ENCODE results near the gene MED26.

MED26 gene

DNA sequence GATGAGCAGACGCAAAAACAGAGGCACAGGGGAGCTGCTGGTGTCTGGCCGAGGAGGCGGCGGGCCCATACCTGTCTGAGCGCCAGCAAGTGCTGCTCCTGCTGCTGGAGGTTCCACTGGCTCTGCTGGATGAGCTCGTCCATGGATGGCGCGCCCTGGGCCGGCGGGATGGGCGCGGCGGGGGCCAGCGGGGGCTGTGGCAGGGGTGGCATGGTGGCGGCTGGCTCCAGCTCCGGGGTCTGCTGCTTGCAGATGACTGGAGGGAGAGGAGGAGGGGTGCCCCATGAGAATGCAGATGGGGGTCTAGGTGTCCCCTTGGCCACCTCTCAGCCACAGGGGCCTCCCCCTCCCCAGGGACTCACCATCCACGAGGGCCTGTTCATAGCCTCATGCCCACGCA, 92.6 kb downstream of the MED26 start:
- no peak for DNase-seq

DNA sequence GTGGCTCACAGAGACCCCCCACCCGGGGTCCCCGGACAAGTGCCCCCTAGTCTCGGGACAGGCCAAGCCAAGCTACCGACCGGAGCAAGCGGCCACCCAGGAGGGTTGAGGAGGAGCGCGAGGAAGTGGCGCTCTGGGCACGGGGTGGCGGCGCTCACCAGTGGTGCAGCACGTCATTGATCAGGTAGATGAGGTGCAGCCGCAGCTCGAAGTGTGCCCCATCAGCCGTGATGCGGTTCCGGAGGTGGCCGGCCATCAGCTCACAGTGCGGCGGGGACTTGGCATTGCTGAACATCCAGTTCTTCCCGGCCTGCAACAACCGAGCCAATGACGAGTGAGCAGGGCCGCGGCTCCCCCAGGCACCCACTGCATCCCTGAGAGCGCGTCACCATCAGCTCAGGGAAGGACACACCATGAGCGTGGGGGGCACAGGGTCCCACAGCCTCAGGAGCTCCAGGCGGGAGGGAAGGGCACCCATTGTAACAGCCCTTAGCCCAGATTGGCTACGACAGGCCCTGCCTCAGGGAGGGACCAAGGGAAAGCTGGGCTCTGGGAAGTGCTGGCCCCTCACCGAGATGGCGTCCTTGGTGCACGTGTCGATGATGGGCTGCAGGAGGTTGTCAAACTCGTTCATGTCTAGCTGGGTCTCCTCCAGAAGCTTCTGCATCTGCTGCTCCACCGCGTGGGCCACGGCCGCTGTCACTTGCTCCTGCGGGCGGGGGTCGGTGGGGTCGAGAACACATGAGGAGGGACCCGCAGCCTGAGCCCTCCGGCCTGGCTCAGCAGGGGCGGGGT, 95.4 kb downstream of the MED26 start:
- DNase-seq = no peak

DNA sequence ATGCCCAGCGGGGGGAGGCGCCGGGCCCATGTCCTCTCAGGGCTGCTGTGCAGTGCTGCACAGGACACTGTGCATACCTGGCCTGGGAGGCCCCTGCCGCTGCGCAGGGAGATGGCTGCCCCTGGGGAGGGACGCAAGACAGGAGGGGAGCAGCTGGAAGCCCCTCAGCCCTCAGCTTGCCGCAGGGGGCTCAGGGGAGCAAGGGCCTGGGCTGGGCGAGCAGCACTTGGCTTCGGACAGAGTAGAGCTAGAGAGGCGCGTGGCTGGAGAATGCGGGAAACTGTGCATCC, 96.7 kb downstream of the MED26 start:
- DNase-seq = no peak

DNA sequence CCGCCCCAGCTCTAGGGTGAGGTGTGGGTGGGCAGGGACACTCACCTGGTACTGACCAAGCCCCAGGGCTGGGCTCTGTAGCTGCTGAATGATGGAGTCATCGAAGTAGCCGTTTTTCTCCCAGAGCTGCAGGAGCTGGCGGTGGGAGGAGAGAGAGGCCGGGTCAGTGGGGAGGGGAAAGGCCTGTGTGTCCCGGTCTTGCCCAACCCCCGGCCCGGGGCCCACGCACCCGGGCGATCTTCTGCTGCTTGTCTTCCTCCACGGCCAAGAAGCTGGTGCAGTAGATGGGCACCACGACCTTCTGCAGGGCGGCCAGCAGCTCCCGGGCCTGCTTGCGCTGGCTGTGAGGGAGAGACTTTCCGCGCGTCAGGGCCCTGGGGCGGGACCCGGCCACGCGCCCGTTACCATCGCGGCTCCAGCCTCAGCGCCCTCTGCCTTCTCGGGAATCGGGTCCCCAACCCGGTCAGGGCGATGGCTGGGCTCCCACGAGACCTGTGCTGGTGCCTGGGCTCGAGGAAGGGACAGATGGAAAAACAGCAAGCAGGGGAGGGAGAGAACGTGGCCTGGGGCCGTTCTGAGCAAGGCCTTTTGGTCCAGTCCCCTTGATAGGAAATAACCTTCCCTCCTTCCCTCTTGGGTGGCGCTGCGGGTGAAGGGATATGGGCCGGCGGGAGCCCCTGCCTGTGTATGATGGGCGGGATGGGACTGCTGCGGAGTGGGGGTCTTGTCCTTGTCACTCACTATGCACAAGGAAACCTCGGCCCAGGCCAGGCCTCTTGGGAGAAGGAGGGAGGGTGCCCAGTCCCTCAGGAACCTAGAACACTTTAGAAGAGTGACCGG, 97.2 kb downstream of the MED26 start:
- DNase-seq = no peak

DNA sequence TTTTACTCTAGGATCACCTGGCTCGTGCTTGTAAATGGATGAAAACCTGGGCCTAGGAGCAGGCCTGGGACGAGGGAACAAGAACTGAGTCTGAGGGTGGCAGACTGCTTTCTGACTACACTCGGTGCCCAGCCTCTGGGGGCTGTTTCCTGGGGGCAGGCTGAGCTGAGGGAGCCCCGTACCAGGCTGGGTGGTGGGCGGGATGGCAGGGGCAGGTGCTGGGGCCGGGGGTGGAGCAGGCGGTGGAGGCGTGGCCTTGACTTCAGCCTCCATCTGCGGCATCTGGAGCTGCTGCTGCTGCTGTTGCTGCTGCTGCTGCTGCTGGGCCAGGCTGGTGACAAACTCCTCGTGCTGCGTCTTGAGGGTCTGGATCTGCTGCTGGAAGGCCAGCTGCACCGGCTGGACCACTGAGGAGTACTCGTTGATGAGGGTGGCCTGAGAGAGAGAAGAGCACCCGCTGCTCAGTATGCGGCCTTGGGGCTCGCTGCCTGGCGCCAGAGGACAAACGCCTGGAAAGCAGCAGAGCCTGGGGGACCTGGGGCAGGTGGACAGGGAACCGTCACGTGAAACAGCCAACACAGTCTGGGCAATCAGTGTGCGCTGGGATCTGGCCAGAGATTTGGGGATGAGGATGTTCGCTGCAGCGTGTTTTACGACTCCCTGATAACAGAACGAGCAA, 98.4 kb downstream of the MED26 start:
- DNase-seq = no peak

DNA sequence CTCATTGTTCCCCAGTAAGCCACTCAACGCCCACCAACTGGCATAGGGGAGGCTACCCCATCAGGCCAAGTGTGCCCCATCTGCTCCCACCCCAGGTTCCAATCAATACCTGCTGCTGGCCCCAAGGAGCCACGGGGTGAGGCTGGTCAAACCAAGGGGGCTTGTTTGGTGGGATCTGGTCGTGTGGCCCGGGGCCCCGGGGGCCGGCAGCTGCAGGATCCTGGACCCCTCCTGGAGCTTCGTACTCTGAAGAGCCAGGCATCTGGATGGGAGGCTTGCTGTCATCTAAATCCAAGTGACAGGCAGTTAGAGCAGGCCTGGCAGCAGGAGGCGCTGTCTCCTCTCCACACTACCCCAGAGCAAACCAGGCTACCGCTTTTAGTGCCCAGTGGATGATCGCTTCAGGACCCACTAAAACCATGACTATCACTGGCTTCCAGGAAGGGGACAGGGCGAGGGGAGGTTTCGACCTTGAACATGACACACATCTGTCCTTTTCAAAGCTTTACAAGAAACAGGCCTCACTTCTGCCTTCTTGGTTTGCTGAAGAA, 100.0 kb downstream of the MED26 start:
- peak; percentile 43 for DNase-seq

DNA sequence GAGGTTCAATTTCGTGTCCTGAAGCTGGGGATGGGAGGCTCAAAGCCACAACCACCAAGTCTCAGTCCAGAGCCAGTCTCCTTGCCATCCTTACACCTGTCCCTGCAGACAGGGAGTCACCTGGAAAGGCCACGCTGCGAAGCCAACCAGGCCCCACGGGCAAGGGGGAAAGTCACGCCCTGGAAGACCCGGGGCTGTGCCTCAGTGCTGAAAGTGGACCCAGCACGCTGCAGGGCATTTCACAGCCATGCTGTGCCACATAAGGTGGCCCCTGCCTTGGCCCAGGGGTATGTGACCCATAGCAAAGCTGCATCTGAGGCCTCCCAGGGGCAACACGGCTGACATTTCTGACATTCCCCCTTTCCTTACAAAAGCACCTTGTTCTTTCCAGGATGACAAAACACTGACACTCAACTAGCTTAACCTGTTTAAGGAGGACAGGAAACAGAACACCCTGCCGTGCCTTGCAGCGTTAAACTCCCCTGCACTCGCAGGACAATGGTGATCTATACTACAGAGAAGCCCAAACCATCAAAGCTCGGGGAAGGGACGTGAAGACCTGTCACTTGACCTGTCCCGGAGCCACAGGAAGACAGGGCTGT, 100.6 kb downstream of the MED26 start:
- no peak for DNase-seq

DNA sequence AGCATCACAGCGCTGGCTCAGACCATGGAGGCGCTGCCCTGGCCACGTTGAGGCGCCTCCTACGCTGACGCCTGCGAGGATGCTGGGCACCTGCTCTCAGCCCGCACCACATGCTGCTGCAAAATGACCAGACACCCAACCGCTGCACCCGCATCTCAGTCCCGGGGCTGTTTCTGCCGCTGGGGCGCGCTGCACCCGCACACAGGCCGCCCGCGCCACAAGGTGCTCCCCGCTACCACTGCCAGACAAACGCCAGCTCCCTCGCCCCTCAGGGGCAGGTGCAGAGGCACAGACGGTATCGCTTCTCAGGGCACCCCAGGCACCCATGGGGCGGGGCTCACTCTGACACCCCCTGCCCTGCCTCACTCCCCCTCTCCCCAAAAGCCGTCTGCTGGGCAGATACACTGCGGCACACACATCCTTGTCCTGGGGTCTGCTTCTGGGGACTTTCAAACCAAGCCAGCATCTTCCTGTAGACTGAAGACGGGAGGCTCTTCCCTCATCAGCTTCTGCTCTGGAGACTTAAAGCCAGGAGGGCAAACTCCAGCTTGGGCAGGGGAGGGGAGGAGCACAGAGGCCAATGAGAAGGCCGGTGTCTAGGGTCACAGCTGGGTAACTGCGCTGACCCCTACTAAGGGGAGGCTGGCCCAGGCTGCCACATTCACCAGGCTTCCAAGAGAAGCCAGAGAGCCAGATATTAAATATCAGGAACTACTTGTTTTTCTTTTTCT, 102.1 kb downstream of the MED26 start:
- no peak for DNase-seq

DNA sequence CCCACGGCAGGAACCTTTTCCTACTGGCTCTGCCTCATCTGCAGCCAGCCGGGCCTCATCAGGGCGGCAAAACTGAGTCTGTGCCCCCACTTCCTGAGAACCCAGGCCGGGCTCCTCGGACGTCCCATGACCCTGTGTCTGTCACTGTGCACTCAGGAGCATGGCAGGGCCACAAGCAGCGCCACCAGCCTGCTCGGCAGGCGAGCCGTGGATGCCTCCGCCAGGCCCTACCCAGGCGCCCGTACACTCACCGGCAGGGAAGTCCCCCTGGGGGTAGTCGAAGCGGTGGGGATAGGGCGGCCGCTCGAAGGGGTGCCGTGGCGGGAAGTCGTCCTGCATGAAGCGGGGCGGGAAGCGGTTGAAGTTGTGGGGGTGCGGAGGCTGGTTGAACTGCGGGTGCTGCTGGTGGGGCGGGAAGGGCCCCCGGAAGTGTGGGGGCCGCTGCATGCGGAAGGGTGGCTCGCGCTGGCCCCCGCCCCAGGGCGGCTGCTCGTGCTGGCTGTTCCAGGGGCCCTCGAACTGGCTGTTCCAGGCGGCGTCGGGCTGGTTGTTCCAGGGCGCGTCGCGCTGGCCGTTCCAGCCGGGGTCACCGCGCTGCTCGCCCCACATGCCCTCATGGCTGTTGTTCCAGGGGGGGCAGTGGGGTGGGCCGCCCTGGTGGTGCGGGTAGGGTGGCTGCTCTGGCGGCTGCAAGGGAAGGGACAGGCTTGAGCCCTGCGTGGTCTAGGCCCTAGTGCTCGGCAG, 102.8 kb downstream of the MED26 start:
- no peak for DNase-seq

Measured in activated naive CD4-positive, alpha-beta T cell treated with anti-CD3 and anti-CD28 coated beads, Interleukin-2, amount 50 U/mL, for 16 hours (primary cell).